Measurements from ENCODE around the gene FARSB. TPM values are rescaled to one million over a fixed set of nuclear protein-coding genes. Genes with fewer than 3 reads are reported as not detected.

FARSB gene
- total RNA-seq, 1 donor from 2014 or later = 4.4 TPM

DNA sequence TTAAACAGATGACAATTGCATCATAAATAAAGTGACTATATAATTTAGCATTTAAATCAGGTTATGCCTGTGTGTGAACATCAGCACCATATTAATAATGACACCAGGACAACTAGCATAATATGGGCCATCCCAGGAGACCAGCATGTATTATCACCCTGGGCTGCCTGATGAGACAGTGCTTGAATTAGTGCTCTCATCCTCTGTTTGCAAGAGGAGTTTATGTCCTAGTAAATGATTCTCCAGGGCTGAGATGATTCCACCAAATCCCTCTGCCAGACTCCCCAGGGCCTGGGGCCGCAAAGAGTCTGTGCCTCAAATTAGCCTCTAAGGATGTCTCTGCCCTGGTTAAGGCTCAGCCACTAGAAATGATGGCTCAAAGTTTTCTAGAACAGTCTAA lies 133.8 kb downstream of the FARSB start:
- no peaks in the 10 kb centered on the region for H3K27me3 ChIP-seq
- H3K4me1 ChIP-seq = no peaks in the 10 kb centered on the region
- intact Hi-C loops (cut with DNase I) = no loop called here
- no peaks in the 10 kb centered on the region for H3K9me3 ChIP-seq
- no peaks in the 10 kb centered on the region for H3K36me3 ChIP-seq
- TF ChIP-seq, protein P1, sequence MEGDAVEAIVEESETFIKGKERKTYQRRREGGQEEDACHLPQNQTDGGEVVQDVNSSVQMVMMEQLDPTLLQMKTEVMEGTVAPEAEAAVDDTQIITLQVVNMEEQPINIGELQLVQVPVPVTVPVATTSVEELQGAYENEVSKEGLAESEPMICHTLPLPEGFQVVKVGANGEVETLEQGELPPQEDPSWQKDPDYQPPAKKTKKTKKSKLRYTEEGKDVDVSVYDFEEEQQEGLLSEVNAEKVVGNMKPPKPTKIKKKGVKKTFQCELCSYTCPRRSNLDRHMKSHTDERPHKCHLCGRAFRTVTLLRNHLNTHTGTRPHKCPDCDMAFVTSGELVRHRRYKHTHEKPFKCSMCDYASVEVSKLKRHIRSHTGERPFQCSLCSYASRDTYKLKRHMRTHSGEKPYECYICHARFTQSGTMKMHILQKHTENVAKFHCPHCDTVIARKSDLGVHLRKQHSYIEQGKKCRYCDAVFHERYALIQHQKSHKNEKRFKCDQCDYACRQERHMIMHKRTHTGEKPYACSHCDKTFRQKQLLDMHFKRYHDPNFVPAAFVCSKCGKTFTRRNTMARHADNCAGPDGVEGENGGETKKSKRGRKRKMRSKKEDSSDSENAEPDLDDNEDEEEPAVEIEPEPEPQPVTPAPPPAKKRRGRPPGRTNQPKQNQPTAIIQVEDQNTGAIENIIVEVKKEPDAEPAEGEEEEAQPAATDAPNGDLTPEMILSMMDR (IDR thresholded peaks at IDR 0.05) = no peak
- no peak for DNase-seq (ENCODE audit: low spot score in 2 of 2)
- H3K4me3 ChIP-seq = no peak overlapping the region
- no peak overlapping the region for H3K27ac ChIP-seq

DNA sequence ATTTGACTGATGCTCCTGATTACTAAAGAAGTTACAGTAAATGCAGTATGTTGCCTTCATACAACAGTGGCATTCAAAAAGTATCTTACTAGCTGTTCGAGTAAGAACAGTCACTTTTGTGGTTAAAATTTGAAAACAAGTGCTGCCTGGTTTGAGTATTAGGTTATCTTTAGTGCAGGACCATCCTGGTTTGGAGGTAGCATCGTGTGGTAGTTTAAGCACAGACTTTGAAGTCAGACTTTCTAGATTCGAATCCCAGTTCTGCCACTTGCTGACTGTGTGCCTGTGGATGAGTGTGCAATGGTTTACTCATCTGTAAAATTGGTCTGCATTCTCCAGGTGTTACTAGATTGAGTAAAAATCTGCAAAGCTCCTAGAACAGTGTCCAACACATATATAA lies 134.8 kb downstream of the FARSB start:
- no peak overlapping the region for H3K4me3 ChIP-seq
- intact Hi-C loops (cut with DNase I) = no loop called here
- TF ChIP-seq, protein P1 (IDR thresholded peaks at IDR 0.05) = no peak
- no peaks in the 10 kb centered on the region for H3K9me3 ChIP-seq
- H3K27ac ChIP-seq = no peak overlapping the region
- H3K27me3 ChIP-seq = no peaks in the 10 kb centered on the region
- no peak for DNase-seq (ENCODE audit: low spot score in 2 of 2)
- H3K4me1 ChIP-seq = no peaks in the 10 kb centered on the region
- H3K36me3 ChIP-seq = no peaks in the 10 kb centered on the region

Other genes starting within 250 kb of the FARSB start
- 0.21 TPM for gene SGPP2, start 231.5 kb downstream of the FARSB start, total RNA-seq
- gene MOGAT1, start 15.6 kb upstream of the FARSB start, total RNA-seq = not detected
- gene ACSL3, start 204.9 kb upstream of the FARSB start, total RNA-seq = 48.9 TPM